IgD-negative memory B cell (primary cell): ENCODE results near the gene UGT3A2. TPM values are rescaled to one million over a fixed set of nuclear protein-coding genes. Genes with fewer than 3 reads are reported as not detected.

ENCODE experiments used
- H3K27ac Mint-ChIP-seq, 3 donors: one replicate each; pipeline ENCODE4 v1.8.0; 2020 to 2022; ENCODE audit warnings: mild to moderate bottlenecking in 3 of 3, mixed read lengths in 3 of 3, moderate library complexity in 1 of 3
- H3K27me3 Mint-ChIP-seq: one replicate; pipeline ENCODE4 v1.8.0; 2021; ENCODE audit warnings: mixed read lengths
- H3K36me3 Mint-ChIP-seq: one replicate; pipeline ENCODE4 v1.8.0; 2020; ENCODE audit warnings: mild to moderate bottlenecking, mixed read lengths
- H3K4me1 Mint-ChIP-seq, 3 donors: one replicate each; pipeline ENCODE4 v1.8.0; 2020 to 2022; ENCODE audit warnings: mixed read lengths in 3 of 3, mild to moderate bottlenecking in 1 of 3
- H3K4me3 Mint-ChIP-seq, 4 donors: one replicate each; pipeline ENCODE4 v1.8.0; 2020 to 2022; ENCODE audit warnings: mild to moderate bottlenecking in 4 of 4, mixed read lengths in 4 of 4, moderate library complexity in 3 of 4
- H3K9me3 Mint-ChIP-seq, 3 donors: one replicate each; pipeline ENCODE4 v1.8.0; 2020 to 2021; ENCODE audit warnings: mixed read lengths in 3 of 3, mild to moderate bottlenecking in 1 of 3
- polyA plus RNA-seq: library from polyadenylated mRNA; unstranded; fragments of 300-500 nt; fragmentation: Illumina TruSeq; gene quantifications from one replicate; pipeline ENCODE4 v1.2.3, GENCODE V29; 2021

The UGT3A2 gene
- polyA plus RNA-seq, 1 donor from 2014 or later: not detected

DNA sequence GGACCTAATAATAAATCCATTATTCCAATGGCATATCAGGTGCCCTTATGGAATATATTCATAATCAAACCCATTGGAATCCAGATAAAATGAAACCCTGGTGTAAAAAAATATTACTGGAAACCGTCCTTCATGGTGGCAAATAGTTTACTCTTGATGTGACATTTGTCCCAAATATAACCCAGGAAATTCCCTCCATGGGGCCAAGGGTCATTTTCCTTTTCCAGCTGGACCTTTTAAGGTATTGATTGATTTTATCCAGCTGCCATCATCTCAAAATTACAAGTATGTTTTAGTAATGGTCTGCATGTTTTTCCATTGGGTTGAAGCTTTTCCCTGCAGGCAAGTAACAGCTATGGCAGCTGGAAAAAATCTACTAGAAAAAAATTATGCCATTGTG, 67.1 kb downstream of the UGT3A2 start:
- no peak overlapping the region for H3K27ac Mint-ChIP-seq
- no peaks in the 10 kb centered on the region for H3K4me1 Mint-ChIP-seq
- peaks cover 0 to 2% (median 0%) of the 10 kb centered on the region in 3 donors for H3K9me3 Mint-ChIP-seq
- H3K27me3 Mint-ChIP-seq: no peaks in the 10 kb centered on the region
- no peak overlapping the region for H3K4me3 Mint-ChIP-seq
- H3K36me3 Mint-ChIP-seq: no peaks in the 10 kb centered on the region

DNA sequence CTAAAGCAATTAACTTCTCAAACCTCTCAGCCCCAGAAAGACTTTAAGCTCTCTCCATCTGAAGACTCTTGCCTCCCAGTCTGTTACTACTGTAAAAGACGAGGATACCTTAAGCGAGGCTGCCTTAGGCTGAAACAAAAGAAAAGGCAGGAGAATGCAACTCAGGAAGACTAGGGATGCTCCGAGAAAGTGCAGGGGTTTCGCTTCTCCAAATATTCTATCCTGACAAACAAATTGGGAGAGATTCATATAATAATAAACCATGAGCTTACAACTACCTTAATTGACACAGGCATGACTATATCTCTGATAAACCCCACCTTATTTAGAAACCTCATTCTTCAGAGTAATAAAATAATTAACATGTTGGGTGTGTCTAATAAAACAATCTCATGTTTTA, 70.6 kb downstream of the UGT3A2 start:
- no peaks in the 10 kb centered on the region for H3K4me1 Mint-ChIP-seq
- H3K9me3 Mint-ChIP-seq: peaks cover 0 to 2% (median 0%) of the 10 kb centered on the region in 3 donors
- no peaks in the 10 kb centered on the region for H3K36me3 Mint-ChIP-seq
- H3K27ac Mint-ChIP-seq: no peak overlapping the region
- H3K4me3 Mint-ChIP-seq: no peak overlapping the region
- H3K27me3 Mint-ChIP-seq: no peaks in the 10 kb centered on the region

DNA sequence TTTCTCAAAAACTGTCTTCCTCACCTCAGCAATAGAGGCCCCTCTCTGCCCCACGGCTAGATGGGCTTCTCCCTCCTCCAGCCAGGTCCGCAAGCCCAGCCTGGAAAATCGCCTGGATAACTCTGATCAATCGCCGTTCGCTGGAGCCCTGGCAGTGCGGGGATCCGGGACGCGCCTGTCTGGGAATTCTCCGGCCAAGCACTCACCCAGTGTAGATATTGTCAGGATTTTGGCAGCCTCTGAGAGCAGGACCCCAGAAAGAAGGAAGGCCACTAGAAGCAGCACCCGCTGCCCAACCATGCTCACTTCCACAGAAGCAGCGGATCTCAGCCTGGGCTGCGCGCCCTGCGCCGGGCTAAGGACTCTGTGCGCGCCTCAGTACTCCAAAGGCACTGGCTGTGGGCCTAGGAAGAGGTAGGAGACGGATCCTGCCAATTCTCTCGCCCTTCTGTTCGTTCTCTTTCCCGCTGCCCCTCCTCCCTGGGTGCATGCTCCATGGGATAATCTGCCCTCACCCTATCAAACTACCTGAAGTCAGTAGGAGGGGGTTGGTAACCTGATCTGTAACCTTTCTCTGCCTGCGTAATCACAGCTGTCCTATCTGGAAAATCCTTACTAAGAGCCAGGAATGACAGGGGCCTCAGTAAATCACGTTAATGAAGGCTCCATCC, 75.6 kb downstream of the UGT3A2 start, which contains the start of gene UGT3A1:
Gene UGT3A1, minus strand, starts transcription at position 450 of the 671 bp plus-strand sequence. Its CDS starts 150 bp downstream, at position 300.
- Mint-ChIP-seq H3K4me3 (peak within 1 kb of the TSS in 1 of 4 donors; percentile 52), H3K27me3 (peaks cover 5% of the 10 kb centered on the region), H3K9me3 (peaks cover 0 to 2% (median 0%) of the 10 kb centered on the region in 3 donors), H3K36me3 (no peaks in the 10 kb centered on the region), H3K27ac (no peak within 1 kb of the TSS), H3K4me1 (no peaks in the 10 kb centered on the region)

DNA sequence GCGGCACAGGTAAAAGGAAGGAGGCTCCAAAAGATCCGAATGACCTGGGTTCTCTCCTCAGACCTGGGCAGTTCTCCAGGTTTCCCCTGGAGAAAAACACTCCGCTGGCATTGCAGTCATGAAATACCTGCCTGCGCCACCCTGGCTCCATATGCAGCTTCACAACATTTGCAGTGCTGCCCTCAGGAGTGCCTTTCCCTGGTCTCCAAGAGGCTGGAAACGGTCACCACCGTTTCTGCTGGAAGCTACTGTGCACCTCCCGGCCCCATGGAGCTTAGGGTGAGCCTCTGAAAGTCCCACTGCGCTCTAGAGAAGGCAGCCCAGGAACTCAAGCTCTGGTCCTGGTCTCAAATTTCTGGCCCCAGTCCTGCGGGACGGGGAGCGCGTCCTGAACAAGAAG, 76.2 kb downstream of the UGT3A2 start:
- H3K27ac Mint-ChIP-seq: no peak overlapping the region
- H3K4me3 Mint-ChIP-seq: peak overlapping the region in 1 of 4 donors; percentile 52
- peaks cover 0 to 2% (median 0%) of the 10 kb centered on the region in 3 donors for H3K9me3 Mint-ChIP-seq
- H3K27me3 Mint-ChIP-seq: peaks cover 5% of the 10 kb centered on the region
- no peaks in the 10 kb centered on the region for H3K4me1 Mint-ChIP-seq
- no peaks in the 10 kb centered on the region for H3K36me3 Mint-ChIP-seq

- H3K4me3 Mint-ChIP-seq: no peak overlapping the region
- H3K27ac Mint-ChIP-seq: no peak overlapping the region
- peaks cover 0 to 2% (median 0%) of the 10 kb centered on the region in 3 donors for H3K9me3 Mint-ChIP-seq
- no peaks in the 10 kb centered on the region for H3K36me3 Mint-ChIP-seq
- H3K27me3 Mint-ChIP-seq: peaks cover 5% of the 10 kb centered on the region
- H3K4me1 Mint-ChIP-seq: no peaks in the 10 kb centered on the region
These were observed 78.2 kb downstream of the UGT3A2 start for GRCh38 chr5:35988529-35988928.

GRCh38 chr5:35987776-35988175, 78.9 kb downstream of the UGT3A2 start:
- H3K4me3 Mint-ChIP-seq: no peak overlapping the region
- H3K4me1 Mint-ChIP-seq: no peaks in the 10 kb centered on the region

More at GRCh38 chr5:35987776-35988175, 78.9 kb downstream of the UGT3A2 start:
- Mint-ChIP-seq H3K9me3 (peaks cover 3 to 6% (median 3%) of the 10 kb centered on the region in 3 donors), H3K27ac (no peak overlapping the region), H3K27me3 (peaks cover 5% of the 10 kb centered on the region), H3K36me3 (no peaks in the 10 kb centered on the region)

Other genes starting within 250 kb of the UGT3A2 start
- gene IL7R, start 210.0 kb downstream of the UGT3A2 start, polyA plus RNA-seq: 15.1 TPM
- not detected for gene CAPSL, start 128.3 kb downstream of the UGT3A2 start, polyA plus RNA-seq
- gene UGT3A1, start 75.5 kb downstream of the UGT3A2 start, polyA plus RNA-seq: not detected
- 2.5 TPM for gene LMBRD2, start 85.0 kb upstream of the UGT3A2 start, polyA plus RNA-seq
- 17.3 TPM for gene SKP2, start 85.2 kb upstream of the UGT3A2 start, polyA plus RNA-seq
- 4.1 TPM for gene NADK2, start 175.0 kb upstream of the UGT3A2 start, polyA plus RNA-seq
- gene RANBP3L, start 235.0 kb upstream of the UGT3A2 start, polyA plus RNA-seq: not detected